Neuronal stem cell (in vitro differentiated cells): ENCODE measurements around the gene SFXN2.

Source experiments
- DNase-seq: peaks from one replicate; pipeline ENCODE4 v3.0.0-alpha.2; 2013; ENCODE audit warnings: low spot score
- H2AFZ ChIP-seq: one replicate; pipeline ENCODE4 v1.6.1; 2013; ENCODE audit warnings: mild to moderate bottlenecking, low read length, inconsistent platforms
- H2AK5ac ChIP-seq: 2 replicates; pipeline ENCODE4 v1.6.1; 2013; ENCODE audit warnings: low read depth, mild to moderate bottlenecking, inconsistent platforms, low read length, moderate library complexity, mixed read lengths
- H2BK120ac ChIP-seq: 2 replicates; pipeline ENCODE4 v1.6.1; 2013; ENCODE audit warnings: low read depth, mild to moderate bottlenecking, inconsistent platforms, low read length, moderate library complexity, mixed read lengths
- H2BK12ac ChIP-seq: one replicate; pipeline ENCODE4 v1.6.1; 2013; ENCODE audit warnings: low read length, inconsistent platforms
- H2BK15ac ChIP-seq: 2 replicates; pipeline ENCODE4 v1.6.1; 2013; ENCODE audit warnings: mild to moderate bottlenecking, low read length, inconsistent platforms, mixed read lengths
- H2BK5ac ChIP-seq: one replicate; pipeline ENCODE4 v1.6.1; 2013; ENCODE audit warnings: inconsistent platforms, mild to moderate bottlenecking, low read length, moderate library complexity
- H3K14ac ChIP-seq: one replicate; pipeline ENCODE4 v1.6.1; 2013; ENCODE audit warnings: low read length, inconsistent platforms
- H3K18ac ChIP-seq: 2 replicates; pipeline ENCODE4 v1.6.1; 2013; ENCODE audit warnings: low read length, inconsistent platforms
- H3K23ac ChIP-seq: 2 replicates; pipeline ENCODE4 v1.6.1; 2013; ENCODE audit warnings: low read depth, mild to moderate bottlenecking, mixed read lengths, low read length, inconsistent platforms; ENCODE audit not compliant: poor library complexity
- H3K27ac ChIP-seq: replicated peaks from 3 replicates; pipeline ENCODE4 v1.5.1; 2013; ENCODE audit warnings: low read length, inconsistent platforms
- H3K27me3 ChIP-seq, 3 experiments: 2 replicates each; pipeline ENCODE4 v1.6.1; 2013; ENCODE audit warnings: low read length in 3 of 3, mild to moderate bottlenecking in 2 of 3, inconsistent platforms in 1 of 3, low read depth in 1 of 3, mixed read lengths in 1 of 3, moderate library complexity in 1 of 3; ENCODE audit not compliant: control insufficient read depth in 3 of 3, insufficient read depth in 3 of 3
- H3K36me3 ChIP-seq, 2 donors: replicated peaks in 1 of 2; 2 replicates each; pipeline ENCODE4 v1.6.1; 2013; ENCODE audit warnings: low read length in 2 of 2; ENCODE audit not compliant: control insufficient read depth in 2 of 2, insufficient read depth in 2 of 2
- H3K4ac ChIP-seq: 2 replicates; pipeline ENCODE4 v1.6.1; 2013; ENCODE audit warnings: inconsistent platforms, mild to moderate bottlenecking, low read length, moderate library complexity
- H3K4me1 ChIP-seq, 2 donors: 1 replicate in 1 of 2; 2 replicates in 1 of 2; pipeline ENCODE4 v1.6.1; 2013; ENCODE audit warnings: low read length in 2 of 2, low read depth in 1 of 2; ENCODE audit not compliant: control insufficient read depth in 2 of 2, insufficient read depth in 1 of 2
- H3K4me2 ChIP-seq: one replicate; pipeline ENCODE4 v1.6.1; 2013; ENCODE audit warnings: mild to moderate bottlenecking, low read length, inconsistent platforms; ENCODE audit not compliant: insufficient read depth, poor library complexity, severe bottlenecking
- H3K4me3 ChIP-seq, 2 donors: 2 replicates each; pipeline ENCODE4 v1.5.1; 2013; ENCODE audit warnings: low read length in 2 of 2, mild to moderate bottlenecking in 2 of 2, inconsistent platforms in 1 of 2, moderate library complexity in 1 of 2
- H3K79me1 ChIP-seq: one replicate; pipeline ENCODE4 v1.6.1; 2013; ENCODE audit warnings: low read depth, mild to moderate bottlenecking, inconsistent platforms, low read length, moderate library complexity
- H3K9ac ChIP-seq: one replicate; pipeline ENCODE4 v1.6.1; 2013; ENCODE audit warnings: mild to moderate bottlenecking, low read depth, low read length, inconsistent platforms; ENCODE audit not compliant: poor library complexity
- H3K9me3 ChIP-seq, 2 donors: replicated peaks in 1 of 2; 2 replicates each; pipeline versions ENCODE3 to v1.6.1; 2013; ENCODE audit warnings: low read length in 2 of 2, mild to moderate bottlenecking in 2 of 2, inconsistent platforms in 1 of 2, low read depth in 1 of 2, mixed read lengths in 1 of 2, moderate library complexity in 1 of 2; ENCODE audit not compliant: control insufficient read depth in 2 of 2, insufficient read depth in 1 of 2
- H4K8ac ChIP-seq: one replicate; pipeline ENCODE4 v1.6.1; 2013; ENCODE audit warnings: low read depth, mild to moderate bottlenecking, inconsistent platforms, low read length, moderate library complexity
- H4K91ac ChIP-seq: one replicate; pipeline ENCODE4 v1.6.1; 2013; ENCODE audit warnings: low read length, low read depth, mild to moderate bottlenecking, inconsistent platforms; ENCODE audit not compliant: poor library complexity
- WGBS, 2 donors: extraction: QIAGEN DNeasy Blood & Tissue Kit; methylation state at CpG; one replicate each; pipeline ENCODE4 v1.1.7; 2013; ENCODE audit warnings: missing lambda C conversion rate in 2 of 2, mixed read lengths in 1 of 2; ENCODE audit not compliant: insufficient read length in 2 of 2, insufficient replicate concordance in 1 of 2; ENCODE audit errors: extremely low coverage in 2 of 2; 5-methylcytosine and 5-hydroxymethylcytosine counted together

The SFXN2 gene

DNA sequence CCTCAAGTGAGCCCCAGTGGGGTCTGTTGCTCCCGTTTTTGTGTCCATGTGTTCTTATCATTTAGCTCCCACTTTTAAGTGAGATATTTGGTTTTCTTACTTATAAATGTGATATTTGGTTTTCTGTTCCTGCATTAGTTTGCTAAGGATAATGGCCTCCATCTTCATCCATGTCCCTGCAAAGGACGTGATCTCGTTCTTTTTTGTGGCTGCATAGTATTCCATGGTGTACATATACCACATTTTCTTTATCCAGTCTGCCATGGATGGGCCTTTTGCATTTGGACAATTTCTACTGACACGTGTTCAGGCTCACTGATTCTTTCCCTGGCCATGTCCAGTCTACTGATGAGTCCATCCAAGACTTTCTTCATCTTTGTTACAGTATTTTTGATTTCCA lies 9.6 kb downstream of the SFXN2 start:
- Histone ChIP-seq H2AK5ac (no peak overlapping the region), H3K36me3 (peaks cover 16 to 72% of the 10 kb centered on the region in 2 donors), H2BK5ac (no peak overlapping the region), H3K18ac (no peak overlapping the region), H3K23ac (no peak overlapping the region), H2BK12ac (no peak overlapping the region), H2AFZ (no peak overlapping the region), H3K14ac (no peak overlapping the region), H3K4ac (no peak overlapping the region), H4K8ac (no peak overlapping the region), H3K79me1 (peaks cover 2% of the 10 kb centered on the region), H3K4me1 (peaks cover 0 to 4% of the 10 kb centered on the region in 2 donors), H3K4me2 (no peak overlapping the region), H3K9ac (no peak overlapping the region), H3K4me3 (no peak overlapping the region), H3K27me3 (no peaks in the 10 kb centered on the region), H2BK15ac (no peak overlapping the region), H4K91ac (no peak overlapping the region), H3K9me3 (peaks cover 0 to 5% of the 10 kb centered on the region in 2 donors), H2BK120ac (no peak overlapping the region), H3K27ac (no peak overlapping the region)
- WGBS, 2 donors: no CpG with 5 or more reads among the region's 4 CpGs
- no peak for DNase-seq

DNA sequence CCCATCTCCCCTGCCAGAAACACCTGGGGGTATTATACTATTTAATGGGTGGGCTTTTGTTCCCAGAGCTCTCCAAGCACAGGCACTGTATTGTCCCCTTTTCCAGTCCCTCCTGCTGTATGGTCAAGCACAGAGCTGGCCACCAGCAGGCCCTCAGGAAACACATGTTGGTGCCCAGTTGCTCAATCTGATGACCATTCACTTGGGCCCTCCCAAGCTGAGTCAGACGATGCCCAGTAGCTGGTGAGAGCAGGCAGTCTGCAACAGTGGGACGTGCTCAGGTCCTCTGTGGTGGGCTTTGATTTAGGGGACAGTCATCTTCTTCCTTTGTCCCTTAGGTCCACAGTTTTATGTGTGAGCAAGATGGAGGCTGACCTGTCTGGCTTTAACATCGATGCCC lies 11.8 kb downstream of the SFXN2 start:
- Histone ChIP-seq H2AFZ (no peak overlapping the region), H2BK15ac (no peak overlapping the region), H3K27me3 (no peaks in the 10 kb centered on the region), H3K23ac (no peak overlapping the region), H2BK120ac (no peak overlapping the region), H2BK5ac (no peak overlapping the region), H4K8ac (peak overlapping the region; percentile 25), H2AK5ac (no peak overlapping the region), H3K4me1 (peaks cover 0 to 4% of the 10 kb centered on the region in 2 donors), H2BK12ac (no peak overlapping the region), H3K9ac (peak overlapping the region; percentile 35), H3K36me3 (peaks cover 25 to 74% of the 10 kb centered on the region in 2 donors), H3K4ac (no peak overlapping the region), H3K4me2 (no peak overlapping the region), H4K91ac (no peak overlapping the region), H3K27ac (no peak overlapping the region), H3K9me3 (peaks cover 0 to 5% of the 10 kb centered on the region in 2 donors), H3K14ac (no peak overlapping the region), H3K4me3 (no peak overlapping the region), H3K79me1 (peaks cover 2% of the 10 kb centered on the region), H3K18ac (no peak overlapping the region)
- no peak for DNase-seq
- WGBS, 2 donors: no CpG with 5 or more reads among the region's 3 CpGs

DNA sequence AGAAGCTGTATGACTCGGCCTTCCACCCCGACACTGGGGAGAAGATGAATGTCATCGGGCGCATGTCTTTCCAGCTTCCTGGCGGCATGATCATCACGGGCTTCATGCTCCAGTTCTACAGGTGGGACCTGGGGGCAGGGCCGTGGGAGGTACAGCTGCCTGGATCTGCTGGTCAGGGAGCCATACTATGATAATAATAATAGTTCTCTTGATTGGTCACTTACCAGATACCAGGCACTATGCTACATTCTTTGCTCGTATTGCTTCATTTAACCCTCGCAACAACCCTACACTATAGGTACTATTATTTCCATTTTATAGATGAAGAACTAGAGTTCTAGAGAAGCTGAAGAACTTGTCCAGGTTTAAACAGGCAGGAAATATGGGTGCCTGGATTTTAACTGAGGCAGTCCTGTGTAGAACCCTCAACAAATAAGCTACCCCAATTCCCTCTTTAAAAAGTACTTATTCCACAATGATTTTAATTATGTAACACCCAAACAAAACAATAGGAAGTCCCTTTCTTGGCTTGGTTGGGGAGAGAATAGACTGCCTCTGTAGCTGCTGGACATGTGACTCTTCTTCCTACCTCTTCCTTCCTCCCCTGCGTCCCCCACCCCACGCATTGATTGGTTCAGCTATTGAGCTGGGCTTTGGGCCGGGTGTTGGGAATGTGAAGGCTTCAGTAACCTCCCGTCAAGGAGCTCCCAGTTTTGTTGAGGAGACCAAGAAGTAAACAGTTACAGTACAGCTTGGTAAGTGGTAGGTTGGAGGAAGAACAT lies 12.8 kb downstream of the SFXN2 start:
- H2BK15ac ChIP-seq: no peak overlapping the region
- H2BK120ac ChIP-seq: no peak overlapping the region
- no peak overlapping the region for H4K8ac ChIP-seq
- no peaks in the 10 kb centered on the region for H3K4me1 ChIP-seq
- no peak overlapping the region for H2AK5ac ChIP-seq
- no peak overlapping the region for H2BK5ac ChIP-seq
- H3K18ac ChIP-seq: no peak overlapping the region
- H3K27me3 ChIP-seq: no peaks in the 10 kb centered on the region
- no CpG with 5 or more reads among the region's 13 CpGs for WGBS, 2 donors
- H3K79me1 ChIP-seq: peaks cover 2% of the 10 kb centered on the region
- peak overlapping the region; percentile 50 for H3K9ac ChIP-seq
- peaks cover 34 to 78% of the 10 kb centered on the region in 2 donors for H3K36me3 ChIP-seq
- H3K23ac ChIP-seq: no peak overlapping the region
- H3K4me3 ChIP-seq: no peak overlapping the region
- H2BK12ac ChIP-seq: no peak overlapping the region
- H3K9me3 ChIP-seq: peaks cover 0 to 5% of the 10 kb centered on the region in 2 donors
- no peak for DNase-seq
- no peak overlapping the region for H3K27ac ChIP-seq
- H3K4ac ChIP-seq: no peak overlapping the region
- no peak overlapping the region for H3K14ac ChIP-seq
- no peak overlapping the region for H4K91ac ChIP-seq
- no peak overlapping the region for H2AFZ ChIP-seq
- H3K4me2 ChIP-seq: no peak overlapping the region

DNA sequence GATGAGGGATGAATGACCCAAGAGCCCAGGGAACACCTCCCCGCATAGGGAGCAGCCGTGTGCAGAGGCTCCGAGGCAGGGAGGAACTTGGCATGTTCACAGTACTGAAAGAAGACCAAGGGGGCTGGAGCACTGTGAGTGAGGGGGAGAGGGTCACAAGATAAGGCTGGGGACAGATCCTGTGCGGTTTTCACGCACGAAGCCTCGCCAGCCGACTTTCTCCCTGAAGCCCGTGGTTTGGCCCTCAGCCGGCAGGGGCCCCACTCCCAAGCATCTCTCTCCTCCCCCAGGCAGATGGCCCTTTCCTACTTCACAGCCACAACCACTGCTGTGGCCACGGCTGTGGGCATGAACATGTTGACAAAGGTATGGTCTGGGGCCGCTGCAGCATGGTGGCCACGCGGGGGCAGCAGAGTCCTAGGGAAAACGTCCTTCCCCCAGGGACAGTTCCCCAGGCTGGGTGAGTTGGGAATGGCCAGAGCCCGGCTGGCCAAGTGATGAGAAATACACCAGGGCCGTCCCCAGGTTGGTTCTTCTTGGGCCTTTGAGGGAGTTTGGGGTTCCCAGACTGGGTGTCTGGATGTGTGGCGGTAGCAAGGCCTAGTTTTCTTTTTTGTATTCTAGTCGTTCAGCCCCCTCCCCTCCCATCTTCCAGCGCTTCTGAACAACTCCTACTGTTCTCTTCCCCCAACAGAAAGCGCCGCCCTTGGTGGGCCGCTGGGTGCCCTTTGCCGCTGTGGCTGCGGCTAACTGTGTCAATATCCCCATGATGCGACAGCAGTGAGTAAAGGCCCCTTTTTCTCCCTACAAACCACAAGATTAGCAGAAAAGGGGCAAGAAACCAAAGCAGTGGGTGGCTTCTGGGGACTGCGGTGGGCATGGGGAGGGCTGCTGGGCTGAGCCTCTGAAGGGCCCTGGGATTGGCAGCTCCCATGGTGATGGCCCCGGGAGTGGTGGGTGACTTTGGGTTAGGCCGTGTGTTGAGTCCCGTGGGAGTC lies 14.9 kb downstream of the SFXN2 start:
- H3K9me3 ChIP-seq: no peaks in the 10 kb centered on the region
- H2BK15ac ChIP-seq: peak overlapping the region; percentile 5
- peak overlapping the region; percentile 15 for H3K27ac ChIP-seq
- no peak overlapping the region for H3K4me3 ChIP-seq
- no peaks in the 10 kb centered on the region for H3K27me3 ChIP-seq
- WGBS, 2 donors: no CpG with 5 or more reads among the region's 30 CpGs
- peak overlapping the region; percentile 76 for H2AK5ac ChIP-seq
- H2AFZ ChIP-seq: no peak overlapping the region
- no peak overlapping the region for H3K4ac ChIP-seq
- H3K4me1 ChIP-seq: no peaks in the 10 kb centered on the region
- H3K36me3 ChIP-seq: peaks cover 46 to 88% of the 10 kb centered on the region in 2 donors
- no peak overlapping the region for H4K8ac ChIP-seq
- no peak overlapping the region for H2BK12ac ChIP-seq
- peak overlapping the region; percentile 65 for H3K9ac ChIP-seq
- H3K79me1 ChIP-seq: peaks cover 2% of the 10 kb centered on the region
- no peak overlapping the region for H4K91ac ChIP-seq
- no peak overlapping the region for H3K14ac ChIP-seq
- no peak overlapping the region for H3K18ac ChIP-seq
- H3K23ac ChIP-seq: no peak overlapping the region
- peak; percentile 73 for DNase-seq
- no peak overlapping the region for H2BK120ac ChIP-seq
- H3K4me2 ChIP-seq: no peak overlapping the region
- H2BK5ac ChIP-seq: no peak overlapping the region
